ENCODE data around the gene KRT82. TPM values are rescaled to one million over a fixed set of nuclear protein-coding genes. Genes with fewer than 3 reads are reported as not detected.

KRT82 gene
- total and polyA plus RNA-seq, 2 of the 8 experiments (the other 6 are each of a cell fraction or from before 2014, with no cell fraction given): not detected

DNA sequence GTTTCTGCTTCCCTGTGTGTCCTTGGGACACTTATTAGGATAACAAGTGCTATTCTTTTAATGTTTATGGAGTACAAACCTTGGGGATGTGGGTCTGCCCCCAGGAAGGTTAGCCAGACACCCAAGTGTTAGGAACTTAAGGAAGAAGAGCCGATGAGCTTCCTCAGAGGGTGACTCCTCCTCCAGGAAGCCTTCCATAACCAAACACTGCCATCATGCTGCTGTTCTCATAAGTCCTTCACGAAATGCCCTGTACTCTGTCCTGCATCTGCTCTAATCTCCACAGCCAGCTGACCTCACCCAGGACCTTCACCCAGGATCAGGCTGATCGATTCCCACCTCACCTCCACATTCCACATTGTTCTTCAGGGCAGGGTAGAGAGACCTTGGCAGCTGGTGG, 37.6 kb downstream of the KRT82 start (continued):
- TF ChIP-seq KDM5A (IDR thresholded peaks at IDR 0.05; ENCODE audit: low read length) (no peak), RBBP5 (IDR thresholded peaks at IDR 0.05; ENCODE audit: borderline replicate concordance, low read depth, low read length) (no peak), TAF1 (IDR thresholded peaks at IDR 0.05; ENCODE audit: low read depth, low read length) (no peak), TAF7 (optimal IDR thresholded peaks at IDR 0.05; ENCODE audit: borderline replicate concordance, low read depth, low read length) (no peak)
- TF ChIP-seq, protein P1, sequence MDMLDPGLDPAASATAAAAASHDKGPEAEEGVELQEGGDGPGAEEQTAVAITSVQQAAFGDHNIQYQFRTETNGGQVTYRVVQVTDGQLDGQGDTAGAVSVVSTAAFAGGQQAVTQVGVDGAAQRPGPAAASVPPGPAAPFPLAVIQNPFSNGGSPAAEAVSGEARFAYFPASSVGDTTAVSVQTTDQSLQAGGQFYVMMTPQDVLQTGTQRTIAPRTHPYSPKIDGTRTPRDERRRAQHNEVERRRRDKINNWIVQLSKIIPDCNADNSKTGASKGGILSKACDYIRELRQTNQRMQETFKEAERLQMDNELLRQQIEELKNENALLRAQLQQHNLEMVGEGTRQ (IDR thresholded peaks at IDR 0.05; ENCODE audit: low read length): no peak
